HEK293 (cell line): ENCODE results near the gene ZFAND3.
"Not testable (repeated sequence)": the region's sequence is repeated elsewhere in the genome, so short reads cannot be mapped to it uniquely, and the experiment has no call there.

Experiments used
- CTCF ChIA-PET: fragments of 350-600 bp; formaldehyde crosslinking; extraction: SDS; loops from one replicate; lab custom pipeline; 2021; ENCODE audit warnings: antibody characterized with exemption; lab: Yijun Ruan, JAX
- POLR2A ChIA-PET: fragments of 300-600 bp; formaldehyde crosslinking; extraction: SDS; loops from one replicate; lab custom pipeline; 2020; ENCODE audit warnings: antibody characterized with exemption, inconsistent platforms; lab: Yijun Ruan, JAX
- H3K27ac ChIP-seq: fragments of 200-500 bp; sonication (Bioruptor generic); 2 replicates; pipeline ENCODE4 v1.5.1; 2014; ENCODE audit warnings: low read depth, low read length, control low read depth, inconsistent platforms; ENCODE audit errors: extremely low read depth
- H3K36me3 ChIP-seq, 2 experiments: fragments of 200-500 bp in 1 of 2; sonication (Bioruptor generic) in 1 of 2; 1 replicate in 1 of 2; 2 replicates in 1 of 2; pipeline ENCODE4 v1.5.1; 2014 to 2017; ENCODE audit warnings: inconsistent platforms in 2 of 2, low read length in 2 of 2; ENCODE audit not compliant: control insufficient read depth in 2 of 2, insufficient read depth in 1 of 2
- H3K4me1 ChIP-seq: fragments of 200-500 bp; sonication (Bioruptor generic); 2 replicates; pipeline ENCODE4 v1.5.1; 2014; ENCODE audit warnings: mild to moderate bottlenecking, low read length, inconsistent platforms; ENCODE audit not compliant: control insufficient read depth, insufficient read depth
- H3K4me3 ChIP-seq: 2 replicates; pipeline ENCODE4 v1.5.1; 2011; ENCODE audit warnings: low read depth, mild to moderate bottlenecking, control low read depth, low read length, moderate library complexity
- H3K9me3 ChIP-seq: fragments of 200-500 bp; sonication (Bioruptor generic); 2 replicates; pipeline ENCODE4 v1.5.1; 2014; ENCODE audit warnings: low read depth, low read length, inconsistent platforms; ENCODE audit not compliant: control insufficient read depth, insufficient read depth
- GFI1B ChIP-seq: fragments of 450-650 bp; formaldehyde crosslinking; IDR thresholded peaks from 2 replicates; pipeline ENCODE4 v1.5.1; 2016; ENCODE audit warnings: missing biosample characterization, missing genetic modification characterization
- HOXA7 ChIP-seq: sonication (generic); formaldehyde crosslinking; IDR thresholded peaks from 2 replicates; pipeline ENCODE4 v1.8.1; 2022; ENCODE audit warnings: missing genetic modification reagents, borderline replicate concordance
- KLF7 ChIP-seq: fragments of 450-650 bp; formaldehyde crosslinking; IDR thresholded peaks from 2 replicates; pipeline ENCODE4 v1.5.1; 2016; ENCODE audit warnings: missing biosample characterization, missing genetic modification characterization, borderline replicate concordance
- TCF7L2 ChIP-seq: IDR thresholded peaks from 2 replicates; pipeline ENCODE4 v1.6.1; 2011; ENCODE audit warnings: low read depth, mild to moderate bottlenecking, inconsistent platforms, low read length, moderate library complexity, borderline replicate concordance
- ZNF112 ChIP-seq: fragments of 450-650 bp; formaldehyde crosslinking; IDR thresholded peaks from 2 replicates; pipeline ENCODE4 v1.5.0; 2017; ENCODE audit warnings: missing biosample characterization, missing genetic modification characterization
- ZNF157 ChIP-seq: fragments of 450-650 bp; formaldehyde crosslinking; IDR thresholded peaks from 2 replicates; pipeline ENCODE4 v1.5.1; 2016; ENCODE audit warnings: missing biosample characterization, missing genetic modification characterization
- ZNF16 ChIP-seq: fragments of 450-650 bp; formaldehyde crosslinking; IDR thresholded peaks from 2 replicates; pipeline ENCODE4 v1.5.1; 2016; ENCODE audit warnings: low read depth, missing biosample characterization, missing genetic modification characterization
- ZNF2 ChIP-seq: fragments of 450-650 bp; formaldehyde crosslinking; IDR thresholded peaks from 2 replicates; pipeline ENCODE4 v1.5.1; 2016; ENCODE audit warnings: missing biosample characterization, missing genetic modification characterization
- ZNF280D ChIP-seq: fragments of 450-650 bp; formaldehyde crosslinking; IDR thresholded peaks from 2 replicates; pipeline ENCODE4 v1.5.1; 2016; ENCODE audit warnings: missing biosample characterization, missing genetic modification characterization
- ZNF341 ChIP-seq: fragments of 450-650 bp; formaldehyde crosslinking; IDR thresholded peaks from 2 replicates; pipeline ENCODE4; 2016; ENCODE audit warnings: low read depth, missing biosample characterization, missing genetic modification characterization
- ZNF398 ChIP-seq: fragments of 450-650 bp; formaldehyde crosslinking; IDR thresholded peaks from 2 replicates; pipeline ENCODE4 v1.5.1; 2017; ENCODE audit warnings: missing biosample characterization, missing genetic modification characterization
- ZNF510 ChIP-seq: fragments of 450-650 bp; formaldehyde crosslinking; IDR thresholded peaks from 2 replicates; pipeline ENCODE4 v1.5.1; 2018; ENCODE audit warnings: mild to moderate bottlenecking, missing genetic modification characterization, missing biosample characterization; ENCODE audit not compliant: insufficient replicate concordance
- ZNF777 ChIP-seq: fragments of 450-650 bp; formaldehyde crosslinking; IDR thresholded peaks from 2 replicates; pipeline ENCODE4 v1.5.1; 2017; ENCODE audit warnings: missing biosample characterization, missing genetic modification characterization, borderline replicate concordance

Gene ZFAND3

GRCh38 chr6:37960139-37960935 lies 140.8 kb downstream of the ZFAND3 start:
- H3K36me3 ChIP-seq: no peaks in the 10 kb centered on the region
- TF ChIP-seq ZNF510 (tag by site-specific recombination) (no peak), TCF7L2 (no peak), ZNF777 (tag by site-specific recombination) (no peak), ZNF341 (no peak), ZNF2 (tag by site-specific recombination) (no peak), HOXA7 (CRISPR knock-in tag) (no peak), ZNF112 (no peak), ZNF157 (tag by site-specific recombination) (no peak), ZNF280D (tag by site-specific recombination) (no peak), GFI1B (no peak), ZNF398 (tag by site-specific recombination) (no peak), KLF7 (tag by site-specific recombination) (no peak)
- ChIA-PET CTCF (interaction anchor here (0.6 kb wide), 1 partner anchor 31 kb away, joined by 4 read pairs; no protein-coding TSS in a partner anchor), POLR2A (interaction anchor here (0.6 kb wide), 1 partner anchor 106 kb away, joined by 4 read pairs; no protein-coding TSS in a partner anchor)
- H3K4me3 ChIP-seq: no peak overlapping the region
- H3K4me1 ChIP-seq: peaks cover 11% of the 10 kb centered on the region
- no peaks in the 10 kb centered on the region for H3K9me3 ChIP-seq
- no peak overlapping the region for H3K27ac ChIP-seq

GRCh38 chr6:37962481-37963080 lies 143.1 kb downstream of the ZFAND3 start:
- H3K4me3 ChIP-seq, POLR2A ChIA-PET, H3K27ac ChIP-seq, H3K36me3 ChIP-seq, H3K9me3 ChIP-seq: not testable (repeated sequence)
- CTCF ChIA-PET: interaction anchor here (0.5 to 0.6 kb wide), 2 partner anchors 326 to 591 kb away, joined by 6 to 12 read pairs; no protein-coding TSS in a partner anchor
- peaks cover 11% of the 10 kb centered on the region for H3K4me1 ChIP-seq

GRCh38 chr6:37965964-37966676 lies 146.6 kb downstream of the ZFAND3 start:
- Histone ChIP-seq H3K4me1 (no peaks in the 10 kb centered on the region), H3K27ac (no peak overlapping the region), H3K9me3 (no peaks in the 10 kb centered on the region), H3K36me3 (no peaks in the 10 kb centered on the region), H3K4me3 (no peak overlapping the region)
- TF ChIP-seq ZNF16 (tag by site-specific recombination): no peak
- ChIA-PET CTCF (no interaction called here), POLR2A (no interaction called here)
